MV-4-11 (cell line): ENCODE measurements around the gene PTER.

Experiments used
- DNase-seq: peaks from one replicate; lab custom pipeline; 2025; lab: John Stamatoyannopoulos, UW

The PTER gene

GRCh38 chr10:16436758-16437539 is at the start of gene PTER:
Gene PTER, plus strand, starts transcription at chr10:16437010. Its CDS starts 47,375 bp downstream, at chr10:16484385.
- peak; percentile 94 for DNase-seq

- no peak for DNase-seq
Observed at GRCh38 chr10:16392531-16393069, 44.2 kb upstream of the PTER start.

GRCh38 chr10:16393271-16393858 is 43.4 kb upstream of the PTER start:
- DNase-seq = no peak

GRCh38 chr10:16401416-16401815 is 35.4 kb upstream of the PTER start:
- no peak for DNase-seq

GRCh38 chr10:16408379-16408778 is 28.4 kb upstream of the PTER start:
- DNase-seq = no peak

GRCh38 chr10:16417341-16417740 is 19.5 kb upstream of the PTER start:
- DNase-seq = no peak

- no peak for DNase-seq
Observed at GRCh38 chr10:16423599-16423998, 13.2 kb upstream of the PTER start.

GRCh38 chr10:16425449-16425848 is 11.4 kb upstream of the PTER start:
- no peak for DNase-seq

- DNase-seq = no peak
Observed at GRCh38 chr10:16429539-16429938, 7.3 kb upstream of the PTER start.

- DNase-seq = no peak
Observed at GRCh38 chr10:16436367-16436757, 448 bp upstream of the PTER start.

GRCh38 chr10:16437540-16437894 is 707 bp downstream of the PTER start:
- DNase-seq = no peak

GRCh38 chr10:16439295-16439694 is 2.5 kb downstream of the PTER start:
- peak; percentile 44 for DNase-seq

GRCh38 chr10:16440396-16441133 is 3.8 kb downstream of the PTER start:
- DNase-seq = no peak

GRCh38 chr10:16441173-16441840 is 4.5 kb downstream of the PTER start:
- no peak for DNase-seq

- no peak for DNase-seq
Observed at GRCh38 chr10:16442914-16443313, 6.1 kb downstream of the PTER start.

- DNase-seq = no peak
Observed at GRCh38 chr10:16445770-16446469, 9.1 kb downstream of the PTER start.

GRCh38 chr10:16449454-16449853 is 12.6 kb downstream of the PTER start:
- no peak for DNase-seq

- DNase-seq = no peak
Observed at GRCh38 chr10:16458166-16458955, 21.6 kb downstream of the PTER start.

GRCh38 chr10:16459423-16459939 is 22.7 kb downstream of the PTER start:
- DNase-seq = no peak

GRCh38 chr10:16466001-16466400 is 29.2 kb downstream of the PTER start:
- no peak for DNase-seq

- no peak for DNase-seq
Observed at GRCh38 chr10:16470747-16471146, 33.9 kb downstream of the PTER start.
